Keratinocyte (primary cell): ENCODE data around the gene GNG4. TPM values are rescaled to one million over a fixed set of nuclear protein-coding genes. Genes with fewer than 3 reads are reported as not detected.

ENCODE experiments used
- DNase-seq: peaks from one replicate; pipeline ENCODE4 v3.0.0-alpha.2; 2011; ENCODE audit warnings: low read depth, missing footprints, low spot score
- FAIRE-seq: peaks from 2 replicates; lab custom pipeline; 2011; peaks lifted over from hg19 to GRCh38; lab: Jason Lieb, UNC
- H2AFZ ChIP-seq: 2 replicates; pipeline ENCODE4 v1.6.0; 2012; ENCODE audit warnings: low read length, control low read depth, inconsistent platforms; ENCODE audit not compliant: control insufficient read depth
- H3K27ac ChIP-seq: 2 replicates; pipeline ENCODE4 v1.5.1; 2011; ENCODE audit warnings: low read length; ENCODE audit not compliant: control insufficient read depth, insufficient read depth
- H3K27me3 ChIP-seq: 3 replicates; pipeline ENCODE4 v1.6.0; 2011; ENCODE audit warnings: low read length; ENCODE audit not compliant: control insufficient read depth, insufficient read depth; ENCODE audit errors: extremely low read depth
- H3K36me3 ChIP-seq, 2 experiments: 2 replicates in 1 of 2; 3 replicates in 1 of 2; pipeline ENCODE4 v1.5.1; 2011; ENCODE audit warnings: low read length in 2 of 2, mild to moderate bottlenecking in 1 of 2; ENCODE audit not compliant: control insufficient read depth in 2 of 2, insufficient read depth in 2 of 2; ENCODE audit errors: extremely low read depth in 1 of 2
- H3K4me1 ChIP-seq: 3 replicates; pipeline ENCODE4 v1.5.1; 2011; ENCODE audit warnings: low read length; ENCODE audit not compliant: control insufficient read depth, insufficient read depth; ENCODE audit errors: extremely low read depth
- H3K4me2 ChIP-seq: 3 replicates; pipeline ENCODE4 v1.6.0; 2011; ENCODE audit warnings: low read depth, low read length; ENCODE audit not compliant: control insufficient read depth, insufficient read depth; ENCODE audit errors: extremely low read depth
- H3K4me3 ChIP-seq, 3 experiments: fragments of 200-600 bp in 1 of 3; sonication (generic) in 1 of 3; 2 replicates in 2 of 3; 3 replicates in 1 of 3; pipeline ENCODE4 v1.5.1; 2011 to 2016; ENCODE audit warnings: low read length in 3 of 3, mild to moderate bottlenecking in 3 of 3, control low read depth in 2 of 3, inconsistent platforms in 1 of 3, low read depth in 1 of 3, mixed read lengths in 1 of 3, mixed run types in 1 of 3, moderate library complexity in 1 of 3; ENCODE audit not compliant: control insufficient read depth in 2 of 3, insufficient read depth in 2 of 3; ENCODE audit errors: extremely low read depth in 1 of 3
- H3K79me2 ChIP-seq: 2 replicates; pipeline ENCODE4 v1.6.0; 2012; ENCODE audit warnings: low read length; ENCODE audit not compliant: control insufficient read depth, insufficient read depth
- H3K9ac ChIP-seq: 3 replicates; pipeline ENCODE4 v1.6.0; 2011; ENCODE audit warnings: low read length; ENCODE audit not compliant: control insufficient read depth, insufficient read depth; ENCODE audit errors: extremely low read depth
- H3K9me1 ChIP-seq: 3 replicates; pipeline ENCODE4 v1.6.0; 2011; ENCODE audit warnings: low read length; ENCODE audit not compliant: control insufficient read depth, insufficient read depth; ENCODE audit errors: extremely low read depth
- H3K9me3 ChIP-seq: 2 replicates; pipeline ENCODE4 v1.5.1; 2012; ENCODE audit warnings: low read depth, low read length; ENCODE audit not compliant: control insufficient read depth
- H4K20me1 ChIP-seq: 3 replicates; pipeline ENCODE4 v1.6.0; 2011; ENCODE audit warnings: low read length; ENCODE audit not compliant: control insufficient read depth, insufficient read depth; ENCODE audit errors: extremely low read depth
- CTCF ChIP-seq, 3 experiments: IDR thresholded peaks in 1 of 3; conservative IDR thresholded peaks in 1 of 3; optimal IDR thresholded peaks in 1 of 3; 2 replicates in 2 of 3; 3 replicates in 1 of 3; pipeline versions ENCODE3 to v1.5.1; 2011; ENCODE audit warnings: low read length in 3 of 3, mild to moderate bottlenecking in 3 of 3, moderate library complexity in 2 of 3, control low read depth in 1 of 3, inconsistent platforms in 1 of 3; ENCODE audit not compliant: insufficient read depth in 2 of 3; ENCODE audit errors: extremely low read depth in 1 of 3
- EZH2 ChIP-seq: IDR thresholded peaks from one replicate; pipeline ENCODE4 v1.6.1; 2012; ENCODE audit warnings: inconsistent platforms, mild to moderate bottlenecking, low read length, moderate library complexity
- dilution Hi-C: fragments of 300-500 bp; cut with MboI; formaldehyde crosslinking; loops from one replicate; pipeline ENCODE4 v1.7.0; 2020; ENCODE audit warnings: low sequenced_read_pairs; ENCODE audit not compliant: extremely low pct_ligation_motif_present
- polyA plus RNA-seq, 5 experiments: library from polyadenylated mRNA; depleted of rRNA in 3 of 5; stranded (reverse) in 3 of 5; stranded (forward) in 1 of 5; unstranded in 1 of 5; fragments of >200 nt; gene quantifications; 1 replicate in 1 of 5; 2 replicates in 3 of 5; 3 replicates in 1 of 5; pipeline versions ENCODE4 v1.2.1 to v1.2.3, GENCODE V29; 2011 to 2012; ENCODE audit warnings: missing spikeins in 2 of 5, low read depth in 1 of 5, low replicate concordance in 1 of 5

Gene GNG4
- polyA plus RNA-seq, 1 donor (not counting 4 experiments of a cell fraction or from before 2014, with no cell fraction given), result 0.07 TPM

DNA sequence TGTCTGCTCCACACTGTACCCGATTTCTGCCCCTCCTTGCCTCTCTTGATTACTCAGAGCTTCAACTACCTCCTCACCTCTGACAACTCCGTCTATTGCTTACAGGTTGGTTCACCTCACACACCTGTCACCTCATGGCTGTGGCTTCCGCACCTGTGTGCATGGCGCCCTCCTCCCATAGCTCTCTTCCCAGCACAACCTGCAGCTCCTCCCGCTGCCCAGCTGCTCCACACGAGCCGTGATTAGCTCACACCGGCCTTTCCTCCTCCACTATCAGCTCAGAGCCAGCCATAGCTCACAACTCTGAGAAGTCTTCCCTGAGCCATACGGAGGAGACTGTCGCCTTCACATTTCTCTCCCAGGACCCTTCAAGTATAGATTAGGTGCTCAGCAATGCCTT, 67.5 kb downstream of the GNG4 start:
- H3K27me3 ChIP-seq, result peaks cover 7% of the 10 kb centered on the region
- dilution Hi-C loops, result no loop called here
- DNase-seq, result no peak
- no peak overlapping the region for H3K4me3 ChIP-seq
- no peaks in the 10 kb centered on the region for H3K36me3 ChIP-seq
- no peak for TF ChIP-seq CTCF (optimal IDR thresholded peaks at IDR 0.05 in 1 of 3, IDR thresholded peaks at IDR 0.05 in 1 of 3, conservative IDR thresholded peaks at IDR 0.05 in 1 of 3; ENCODE audit: extremely low read depth in 1 of 3, insufficient read depth in 2 of 3, low read length in 3 of 3)
- no peaks in the 10 kb centered on the region for H3K9me1 ChIP-seq
- no peak overlapping the region for H3K27ac ChIP-seq
- no peaks in the 10 kb centered on the region for H4K20me1 ChIP-seq
- no peaks in the 10 kb centered on the region for H3K79me2 ChIP-seq
- FAIRE-seq, result no peak
- no peak overlapping the region for H3K4me2 ChIP-seq
- H2AFZ ChIP-seq, result no peak overlapping the region
- peaks cover 8% of the 10 kb centered on the region for H3K4me1 ChIP-seq
- H3K9ac ChIP-seq, result no peak overlapping the region
- no peaks in the 10 kb centered on the region for H3K9me3 ChIP-seq

- Histone ChIP-seq H3K9me3 (no peaks in the 10 kb centered on the region), H4K20me1 (no peaks in the 10 kb centered on the region), H3K79me2 (no peaks in the 10 kb centered on the region), H3K4me2 (no peak overlapping the region), H3K9ac (no peak overlapping the region), H3K27ac (no peak overlapping the region), H3K4me3 (no peak overlapping the region), H3K9me1 (no peaks in the 10 kb centered on the region), H3K36me3 (no peaks in the 10 kb centered on the region), H2AFZ (no peak overlapping the region), H3K4me1 (peaks cover 8% of the 10 kb centered on the region), H3K27me3 (no peaks in the 10 kb centered on the region)
- FAIRE-seq (no peak), DNase-seq (no peak)
- dilution Hi-C loops, result no loop called here
- TF ChIP-seq EZH2, result no peak
- no peak for TF ChIP-seq CTCF (optimal IDR thresholded peaks at IDR 0.05 in 1 of 3, IDR thresholded peaks at IDR 0.05 in 1 of 3, conservative IDR thresholded peaks at IDR 0.05 in 1 of 3; ENCODE audit: extremely low read depth in 1 of 3, insufficient read depth in 2 of 3, low read length in 3 of 3)
Observed at GRCh38 chr1:235579891-235580290, 69.7 kb downstream of the GNG4 start.
